ENCODE results near the gene WNT3.

GRCh38 chr17:46809110-46809571 lies 9.4 kb downstream of the WNT3 start:
- no peak for TF ChIP-seq EZH2 (IDR thresholded peaks at IDR 0.05; ENCODE audit: insufficient read depth, poor library complexity, severe bottlenecking)
- TF ChIP-seq EZH2phosphoT487 (IDR thresholded peaks at IDR 0.05; ENCODE audit: insufficient read depth, low read depth) = no peak
